Fibroblast of skin of scalp (primary cell): ENCODE data around the gene ST8SIA4.
"Not testable (repeated sequence)": the region's sequence is repeated elsewhere in the genome, so short reads cannot be mapped to it uniquely, and the experiment has no call there.

Source experiments
- DNase-seq: peaks from one replicate; pipeline ENCODE4 v3.0.0-alpha.2; 2013

ST8SIA4 gene

DNA sequence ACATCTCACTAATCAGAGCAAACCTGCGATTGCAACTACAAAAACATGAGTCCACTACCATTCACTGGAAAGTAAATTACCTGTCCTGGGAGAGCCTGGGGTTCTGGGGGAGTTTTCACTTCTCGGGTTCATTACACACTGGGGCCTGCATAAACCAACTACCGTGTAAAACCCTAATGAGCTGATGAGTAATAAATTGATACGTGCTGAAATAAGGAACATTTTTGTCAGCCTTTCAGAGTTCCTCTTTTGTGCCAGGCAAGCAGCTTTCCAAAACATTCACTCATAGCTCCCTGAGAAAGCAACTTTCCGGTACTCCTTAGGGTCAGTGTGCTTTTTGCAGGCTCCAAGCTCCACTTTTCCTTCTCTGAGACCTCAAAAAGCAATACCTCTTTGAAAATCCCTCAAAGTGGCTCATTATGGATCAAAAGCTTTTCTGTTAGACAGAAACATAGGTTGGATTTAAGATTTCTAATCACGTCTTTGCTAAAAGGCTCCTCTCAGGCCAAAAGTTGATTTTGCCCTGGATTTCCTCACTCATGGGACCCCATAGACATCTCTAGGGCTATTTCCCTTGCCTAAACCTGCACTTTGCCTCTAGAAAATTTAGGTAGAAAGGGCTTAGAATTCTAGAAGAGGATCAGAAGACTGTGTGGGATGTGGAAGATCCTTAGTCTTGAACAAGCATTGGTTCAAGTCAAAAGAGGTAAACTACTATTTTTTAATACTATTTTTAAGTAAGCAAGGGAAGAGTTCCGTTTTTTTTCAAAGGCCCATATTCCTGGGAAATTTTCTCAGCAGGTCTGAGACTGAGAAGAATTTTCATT is 74.8 kb downstream of the ST8SIA4 start:
- no peak for DNase-seq

DNA sequence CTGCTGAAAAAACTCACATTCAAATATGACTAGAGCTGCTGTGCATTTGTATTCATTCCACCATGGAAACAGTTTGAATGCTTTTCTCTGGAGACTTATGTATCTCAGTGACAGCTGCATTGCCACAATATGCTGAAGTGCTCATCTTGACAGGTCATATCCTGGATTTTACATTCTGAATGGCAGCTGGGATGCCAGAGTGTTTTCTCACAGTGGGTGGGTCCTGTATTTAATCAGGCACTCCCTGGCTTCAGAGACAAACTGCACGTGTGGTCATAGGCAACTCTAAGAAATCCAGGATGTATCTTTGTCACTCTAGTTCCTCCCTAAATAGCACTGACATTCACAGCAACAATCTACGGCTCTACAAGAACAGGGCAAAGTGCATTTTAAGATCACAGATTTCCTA is 75.6 kb downstream of the ST8SIA4 start:
- peak; percentile 29 for DNase-seq

GRCh38 chr5:100826133-100826532 is 76.9 kb downstream of the ST8SIA4 start:
- DNase-seq, result no peak

DNA sequence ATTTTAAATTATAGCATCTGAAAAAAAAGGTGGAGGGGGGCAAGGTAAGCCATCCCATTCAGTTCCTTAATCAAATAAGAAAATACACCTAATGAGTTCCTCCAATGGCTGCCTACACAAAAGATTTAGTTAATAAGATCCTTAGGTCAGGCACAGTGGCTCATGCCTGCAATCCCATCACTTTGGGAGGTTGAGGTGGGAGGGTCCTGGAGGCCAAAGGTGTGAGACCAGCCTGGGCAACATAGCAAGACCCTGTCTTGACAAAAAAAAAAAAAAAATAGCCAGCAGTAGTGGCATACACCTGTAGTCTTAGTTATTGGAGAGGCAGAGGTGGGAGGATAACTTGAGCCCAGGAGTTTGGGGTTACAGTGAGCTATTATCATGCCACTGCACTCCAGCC is 78.4 kb downstream of the ST8SIA4 start:
- no peak for DNase-seq

DNA sequence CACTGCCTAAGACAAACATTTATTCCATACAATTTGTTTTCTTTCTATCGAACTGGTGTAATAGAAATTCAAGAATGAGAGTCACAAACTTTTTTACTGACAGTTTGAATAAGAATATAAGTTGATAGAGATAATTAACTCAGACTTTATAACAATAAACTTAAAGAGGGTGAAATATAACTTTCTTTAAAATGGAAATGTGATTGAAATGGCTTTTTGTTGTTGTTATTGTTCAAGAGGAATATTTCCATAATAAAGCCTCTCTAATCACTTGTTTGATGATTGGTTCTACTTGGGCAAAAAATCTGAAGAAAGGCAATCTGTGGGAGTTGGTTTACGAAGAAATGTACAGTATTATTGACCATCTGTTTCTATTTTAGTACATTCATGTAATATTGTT is 79.3 kb downstream of the ST8SIA4 start:
- DNase-seq, result no peak

DNA sequence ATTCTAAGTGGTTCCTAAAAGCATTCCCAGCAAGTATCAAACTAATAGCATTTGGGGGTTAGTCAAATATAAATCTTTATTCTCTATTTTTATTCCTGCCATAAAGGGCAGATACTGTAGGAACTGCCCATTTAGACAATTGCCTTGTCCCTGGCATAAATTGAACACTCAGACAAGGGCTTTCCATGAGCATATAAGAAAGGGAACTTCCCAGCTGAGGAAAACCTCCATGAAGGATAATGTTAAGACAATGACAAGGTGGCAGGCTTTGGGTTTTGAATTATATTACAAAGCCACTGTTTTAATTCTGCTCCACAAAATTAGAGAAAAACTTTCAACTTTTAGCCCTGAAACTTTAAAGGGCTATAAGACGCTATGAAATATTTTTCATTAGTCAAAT is 81.3 kb downstream of the ST8SIA4 start:
- no peak for DNase-seq

DNA sequence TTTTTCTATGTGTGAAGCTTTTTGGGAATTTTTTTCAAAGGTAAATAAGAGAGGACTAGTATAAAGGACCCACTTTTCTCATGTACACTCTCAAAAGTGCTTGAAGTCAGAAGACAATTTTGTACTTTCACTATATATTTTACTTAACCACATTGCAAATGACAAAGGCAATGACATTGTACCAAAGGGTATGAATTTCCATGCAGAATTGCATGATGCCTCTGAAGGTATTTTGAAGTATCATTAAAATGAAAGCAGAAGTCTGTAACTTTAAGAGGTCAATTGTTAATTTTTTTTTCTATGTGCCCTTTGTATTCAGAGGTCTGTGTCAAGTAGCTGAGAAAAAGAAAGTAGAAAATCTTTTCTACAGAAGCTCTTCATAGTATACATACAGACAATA is 84.7 kb downstream of the ST8SIA4 start:
- no peak for DNase-seq

- DNase-seq, result peak; percentile 4
Measured at GRCh38 chr5:100803397-100803796, 99.7 kb downstream of the ST8SIA4 start.

GRCh38 chr5:100802208-100802607 is 100.9 kb downstream of the ST8SIA4 start:
- DNase-seq, result no peak

DNA sequence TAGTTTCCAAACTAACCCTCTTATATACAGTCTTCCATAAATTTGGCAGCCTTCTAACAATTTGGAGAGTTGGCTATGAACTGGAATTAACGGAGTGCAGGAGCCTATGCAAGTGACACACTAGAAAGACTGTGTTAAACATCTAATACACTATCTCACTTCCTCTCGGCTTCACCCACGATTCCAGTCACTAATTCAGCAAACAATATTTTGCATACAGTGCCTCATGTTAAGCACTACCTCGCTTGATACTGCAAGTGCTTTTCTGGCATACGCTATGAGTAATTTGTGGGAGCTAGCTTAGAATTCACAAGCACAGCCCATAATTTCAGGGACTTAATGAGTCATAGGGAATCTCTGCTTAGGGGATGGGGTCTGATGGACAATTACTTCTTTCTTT is 102.5 kb downstream of the ST8SIA4 start:
- DNase-seq, result no peak

GRCh38 chr5:100799166-100799565 is 103.9 kb downstream of the ST8SIA4 start:
- no peak for DNase-seq

DNA sequence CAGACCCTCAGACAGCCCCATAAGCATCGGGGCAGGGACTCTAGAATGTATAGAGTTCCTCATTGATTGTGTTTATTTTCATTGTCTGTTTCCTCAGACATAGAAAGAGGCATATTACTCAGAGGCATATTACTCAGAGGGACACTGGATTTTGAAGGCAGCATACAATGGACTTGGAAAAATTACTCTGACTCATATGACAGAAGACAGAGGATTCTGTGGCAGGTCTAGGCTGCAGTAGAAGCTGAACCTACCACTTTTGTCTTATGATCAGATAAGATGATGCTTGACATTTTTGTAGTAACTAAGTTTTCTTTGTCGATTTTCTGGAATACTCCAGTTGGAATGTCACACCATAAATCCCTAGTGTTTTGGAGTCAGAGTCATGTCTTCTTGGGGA is 105.2 kb downstream of the ST8SIA4 start:
- peak; percentile 21 for DNase-seq

GRCh38 chr5:100796851-100797250 is 106.2 kb downstream of the ST8SIA4 start:
- no peak for DNase-seq

GRCh38 chr5:100794844-100795243 is 108.2 kb downstream of the ST8SIA4 start:
- DNase-seq, result no peak

DNA sequence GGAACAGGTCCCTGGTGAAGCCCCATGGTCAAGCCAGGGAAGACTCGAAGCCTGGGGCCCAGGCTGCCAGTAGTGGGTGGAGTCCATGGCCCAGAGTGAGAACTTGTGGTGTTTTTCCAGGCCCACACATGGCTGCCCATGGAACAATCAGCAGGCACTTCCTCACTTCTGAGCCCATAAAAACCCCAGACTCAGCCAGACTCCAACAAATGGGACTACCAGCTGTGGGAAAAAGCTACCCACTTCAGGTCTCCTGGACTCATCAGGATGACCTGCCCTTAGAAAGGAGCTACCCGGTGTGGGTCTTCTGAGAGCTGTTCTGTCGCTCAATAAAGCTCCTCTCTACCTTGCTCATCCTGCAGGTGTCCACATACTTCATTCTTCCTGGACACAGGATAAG is 108.9 kb downstream of the ST8SIA4 start:
- DNase-seq, result no peak

- no peak for DNase-seq
Measured at GRCh38 chr5:100792781-100793180, 110.3 kb downstream of the ST8SIA4 start.

GRCh38 chr5:100791391-100791790 is 111.7 kb downstream of the ST8SIA4 start:
- no peak for DNase-seq

- DNase-seq, result no peak
Measured at GRCh38 chr5:100790951-100791350, 112.1 kb downstream of the ST8SIA4 start.

DNA sequence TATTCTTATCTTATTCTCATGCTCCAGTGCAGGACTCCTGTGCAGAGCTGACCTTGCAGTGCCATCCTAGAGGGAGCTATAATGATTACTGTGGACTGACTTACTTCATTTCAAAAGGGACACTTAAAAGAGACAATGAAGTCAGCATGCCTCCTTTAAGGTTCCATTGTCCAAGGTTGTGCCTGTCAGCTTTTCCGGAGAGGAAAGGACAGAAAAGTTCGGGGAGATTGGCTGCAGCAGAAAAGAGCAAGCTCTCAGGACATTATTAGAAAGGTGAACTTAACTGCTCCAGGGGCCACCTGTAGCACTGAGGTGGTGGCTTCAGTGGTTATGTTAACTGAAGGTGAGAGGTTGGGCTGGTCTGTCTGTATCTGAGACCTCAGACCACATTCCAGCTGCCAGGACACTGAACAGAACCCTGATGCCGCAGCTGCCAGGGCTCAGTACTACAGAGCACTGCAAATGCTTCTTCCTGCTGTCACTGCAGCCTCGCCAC is 112.9 kb downstream of the ST8SIA4 start:
- DNase-seq, result no peak

DNA sequence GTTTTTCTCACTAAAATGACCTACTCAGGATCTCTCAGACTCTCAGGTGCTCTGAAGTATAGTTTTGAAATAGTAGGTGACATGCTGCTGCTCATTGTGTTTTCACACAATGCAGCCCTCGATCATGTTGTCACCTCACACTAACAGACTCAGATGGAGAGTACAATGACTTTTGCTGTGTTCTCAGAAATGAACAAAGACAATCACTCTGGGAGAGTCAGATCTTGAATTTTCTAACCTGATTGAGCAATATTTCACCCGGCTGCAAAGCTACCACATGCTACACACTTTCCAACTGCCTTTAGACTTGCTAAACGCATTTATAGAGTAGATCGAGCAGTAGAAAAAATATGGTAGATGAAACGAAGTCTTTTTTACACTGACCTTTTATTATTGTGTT is 113.4 kb downstream of the ST8SIA4 start:
- DNase-seq, result no peak

- DNase-seq, result no peak
Measured at GRCh38 chr5:100788417-100788816, 114.7 kb downstream of the ST8SIA4 start.

GRCh38 chr5:100787648-100788047 is 115.4 kb downstream of the ST8SIA4 start:
- DNase-seq, result no peak

DNA sequence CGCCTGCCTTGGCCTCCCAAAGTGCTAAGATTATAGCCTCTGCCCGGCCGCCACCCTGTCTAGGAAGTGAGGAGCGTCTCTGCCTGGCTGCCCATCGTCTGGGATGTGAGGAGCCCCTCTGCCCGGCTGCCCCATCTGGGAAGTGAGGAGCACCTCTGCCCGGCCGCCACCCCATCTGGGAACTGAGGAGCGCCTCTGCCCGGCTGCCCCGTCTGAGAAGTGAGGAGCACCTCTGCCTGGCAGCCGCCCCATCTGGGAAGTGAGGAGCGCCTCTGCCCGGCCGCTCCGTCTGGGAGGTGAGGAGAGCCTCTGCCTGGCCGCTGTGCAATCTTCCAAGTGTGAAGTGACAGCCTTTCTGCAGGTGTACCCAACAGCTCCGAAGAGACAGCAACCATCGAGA is 117.5 kb downstream of the ST8SIA4 start:
- not testable (repeated sequence) for DNase-seq

DNA sequence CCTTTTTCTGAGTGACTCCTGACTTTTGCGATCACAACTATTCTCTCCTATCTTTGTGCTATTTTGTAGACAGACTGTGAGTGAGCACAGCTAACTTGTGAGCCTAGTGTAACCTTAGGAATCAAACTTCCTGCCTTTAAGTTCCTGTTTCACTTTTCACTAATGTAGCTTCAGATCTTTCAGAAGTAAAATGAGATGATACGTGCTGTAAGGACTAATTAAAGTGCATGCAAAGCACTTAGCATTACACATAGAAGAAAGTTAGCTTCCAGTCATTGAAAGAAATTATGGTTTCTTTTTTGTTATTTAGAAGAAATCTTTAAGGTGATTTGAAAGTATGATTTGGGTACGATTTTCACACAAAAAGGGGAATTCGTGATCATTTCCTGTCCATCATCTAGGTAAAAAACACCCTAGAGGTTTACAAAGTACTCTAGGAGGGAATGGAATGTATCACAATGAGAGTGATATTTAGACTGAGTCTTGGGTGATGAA is 122.7 kb downstream of the ST8SIA4 start:
- no peak for DNase-seq
